GM06990 (cell line): ENCODE data around the gene IFITM10.

Experiments used
- DNase-seq: peaks from one replicate; pipeline ENCODE4 v3.0.0-alpha.2; 2011; ENCODE audit not compliant: insufficient read length; ENCODE audit errors: extremely low read depth
- H3K27me3 ChIP-seq: replicated peaks from 2 replicates; pipeline ENCODE4 v1.6.0; 2011; ENCODE audit warnings: low read length; ENCODE audit not compliant: control insufficient read depth, insufficient read depth
- H3K36me3 ChIP-seq: 2 replicates; pipeline ENCODE4 v1.5.1; 2011; ENCODE audit warnings: low read length; ENCODE audit not compliant: control insufficient read depth, insufficient read depth
- H3K4me3 ChIP-seq: replicated peaks from 2 replicates; pipeline ENCODE4 v1.5.1; 2011; ENCODE audit warnings: low read depth, mild to moderate bottlenecking, control low read depth, low read length
- TF ChIP-seq, protein P1 (sequence below): IDR thresholded peaks from 2 replicates; pipeline ENCODE4 v1.5.1; 2011; ENCODE audit warnings: low read length, control low read depth, mild to moderate bottlenecking, inconsistent platforms; ENCODE audit not compliant: insufficient read depth, poor library complexity, severe bottlenecking

Gene IFITM10

DNA sequence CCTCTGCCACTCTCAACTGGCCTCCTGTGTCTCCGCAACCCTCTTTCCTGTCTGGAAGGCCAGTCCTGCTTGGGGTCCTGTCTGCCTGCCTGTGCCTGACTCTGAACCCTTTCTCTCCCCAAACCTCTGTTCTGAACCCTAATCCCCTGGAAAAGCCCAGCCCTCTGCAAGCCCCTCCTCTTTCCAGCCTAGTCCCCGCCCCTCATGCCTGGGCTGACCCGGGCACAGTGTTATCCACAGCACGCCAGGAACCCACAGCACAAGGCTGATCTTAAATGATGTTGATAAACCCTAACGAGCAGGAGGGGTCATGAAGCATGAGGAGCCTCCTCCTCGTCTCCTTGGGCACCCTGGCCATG lies at the start of gene IFITM10:
TSS of gene IFITM10 (minus strand) at position 115 of the 359 bp plus-strand sequence. CDS start 153 bp downstream, outside the sequence.
- TF ChIP-seq, protein P1, sequence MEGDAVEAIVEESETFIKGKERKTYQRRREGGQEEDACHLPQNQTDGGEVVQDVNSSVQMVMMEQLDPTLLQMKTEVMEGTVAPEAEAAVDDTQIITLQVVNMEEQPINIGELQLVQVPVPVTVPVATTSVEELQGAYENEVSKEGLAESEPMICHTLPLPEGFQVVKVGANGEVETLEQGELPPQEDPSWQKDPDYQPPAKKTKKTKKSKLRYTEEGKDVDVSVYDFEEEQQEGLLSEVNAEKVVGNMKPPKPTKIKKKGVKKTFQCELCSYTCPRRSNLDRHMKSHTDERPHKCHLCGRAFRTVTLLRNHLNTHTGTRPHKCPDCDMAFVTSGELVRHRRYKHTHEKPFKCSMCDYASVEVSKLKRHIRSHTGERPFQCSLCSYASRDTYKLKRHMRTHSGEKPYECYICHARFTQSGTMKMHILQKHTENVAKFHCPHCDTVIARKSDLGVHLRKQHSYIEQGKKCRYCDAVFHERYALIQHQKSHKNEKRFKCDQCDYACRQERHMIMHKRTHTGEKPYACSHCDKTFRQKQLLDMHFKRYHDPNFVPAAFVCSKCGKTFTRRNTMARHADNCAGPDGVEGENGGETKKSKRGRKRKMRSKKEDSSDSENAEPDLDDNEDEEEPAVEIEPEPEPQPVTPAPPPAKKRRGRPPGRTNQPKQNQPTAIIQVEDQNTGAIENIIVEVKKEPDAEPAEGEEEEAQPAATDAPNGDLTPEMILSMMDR: no peak
- DNase-seq: no peak
- H3K27me3 ChIP-seq: no peaks in the 10 kb centered on the region; the same call in 1 of the 2 replicates
- H3K36me3 ChIP-seq: no peaks in the 10 kb centered on the region
- H3K4me3 ChIP-seq: no peak within 1 kb of the TSS

DNA sequence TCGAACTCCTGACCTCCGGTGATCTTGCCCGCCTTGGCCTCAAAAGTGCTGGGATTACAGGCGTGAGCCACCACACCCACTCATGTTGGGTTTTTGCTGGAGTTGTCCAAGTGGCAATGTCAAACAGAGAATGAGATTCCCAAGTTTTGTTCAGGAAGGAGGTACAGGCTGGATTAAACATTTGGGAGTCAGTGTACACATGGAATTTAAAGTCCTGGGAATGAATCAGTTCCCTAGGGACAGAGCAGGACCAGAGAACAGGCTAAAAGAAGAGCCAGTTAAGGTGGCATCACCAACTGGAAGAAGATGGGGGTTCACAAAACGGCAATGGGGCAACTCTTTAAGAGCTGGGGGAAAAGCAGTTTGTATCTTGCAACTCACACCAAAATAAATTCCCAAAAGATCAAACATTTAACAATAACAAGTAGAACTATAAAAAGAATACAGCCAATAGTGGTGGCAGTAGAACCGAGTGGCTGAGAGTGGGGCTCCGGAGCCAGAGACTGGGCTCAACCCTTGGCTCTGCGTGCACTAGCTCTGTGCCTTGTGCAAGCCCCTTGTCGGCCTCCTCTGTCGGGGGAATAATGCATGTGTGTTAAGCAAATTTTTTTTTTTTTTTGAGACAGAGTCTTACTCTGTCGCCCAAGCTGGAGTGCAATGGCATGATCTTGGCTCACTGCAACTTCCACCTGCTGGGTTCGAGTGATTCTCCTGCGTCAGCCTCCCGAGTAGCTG lies 47.2 kb upstream of the IFITM10 start:
- Histone ChIP-seq H3K27me3 (no peaks in the 10 kb centered on the region; the same call in 1 of the 2 replicates), H3K36me3 (no peaks in the 10 kb centered on the region), H3K4me3 (no peak overlapping the region)
- DNase-seq: no peak
- TF ChIP-seq, protein P1: no peak

DNA sequence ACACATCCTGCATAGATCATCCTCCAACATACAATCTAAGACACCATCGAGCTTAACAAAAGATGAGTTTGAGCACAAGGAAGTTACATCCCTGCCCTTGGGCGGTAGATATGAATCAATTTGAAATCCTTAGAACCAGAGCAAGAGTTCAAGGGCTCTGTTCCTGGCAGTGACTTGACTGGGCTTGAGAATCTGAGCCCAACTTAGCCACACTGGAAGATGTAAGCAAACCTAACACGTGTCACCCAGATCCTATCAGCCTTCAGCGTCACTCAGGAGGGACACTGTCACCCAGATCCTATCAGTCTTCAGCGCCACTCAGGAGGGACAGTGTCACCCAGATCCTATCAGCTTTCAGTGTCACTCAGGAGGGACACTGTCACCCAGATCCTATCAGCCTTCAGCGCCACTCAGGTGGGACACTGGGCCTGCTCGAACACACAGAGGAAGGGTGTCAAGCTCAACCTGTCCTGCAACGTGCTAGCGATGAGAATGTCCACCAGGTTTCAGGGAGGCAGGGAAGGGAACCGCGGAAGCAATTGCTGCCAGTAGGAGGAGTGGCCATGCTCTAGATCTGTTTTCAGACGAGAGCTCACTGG lies 46.1 kb upstream of the IFITM10 start:
- DNase-seq: no peak
- no peaks in the 10 kb centered on the region; the same call in 1 of the 2 replicates for H3K27me3 ChIP-seq
- H3K4me3 ChIP-seq: no peak overlapping the region
- H3K36me3 ChIP-seq: no peaks in the 10 kb centered on the region
- TF ChIP-seq, protein P1: no peak

DNA sequence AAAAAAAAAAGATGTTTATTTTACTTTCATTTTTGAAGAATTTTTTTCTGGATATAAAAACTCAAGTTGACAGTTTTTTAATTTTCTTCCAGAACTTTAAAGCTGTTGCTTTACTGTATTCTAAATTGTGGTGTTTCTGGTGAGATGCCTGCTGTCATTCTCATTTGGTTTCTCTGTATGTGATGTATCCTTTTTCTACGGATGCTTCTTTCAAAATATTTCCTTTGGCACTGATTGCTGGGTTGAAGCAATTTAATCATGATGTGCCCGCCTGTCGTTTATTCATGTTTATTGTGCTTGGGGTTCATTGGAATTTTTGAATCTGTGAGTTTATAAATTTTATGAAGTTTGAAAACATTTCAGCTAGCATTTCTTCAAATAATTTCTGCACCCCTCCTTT lies 42.7 kb upstream of the IFITM10 start:
- no peaks in the 10 kb centered on the region for H3K36me3 ChIP-seq
- TF ChIP-seq, protein P1: no peak
- H3K27me3 ChIP-seq: no peaks in the 10 kb centered on the region; the same call in 1 of the 2 replicates
- DNase-seq: no peak
- H3K4me3 ChIP-seq: no peak overlapping the region

DNA sequence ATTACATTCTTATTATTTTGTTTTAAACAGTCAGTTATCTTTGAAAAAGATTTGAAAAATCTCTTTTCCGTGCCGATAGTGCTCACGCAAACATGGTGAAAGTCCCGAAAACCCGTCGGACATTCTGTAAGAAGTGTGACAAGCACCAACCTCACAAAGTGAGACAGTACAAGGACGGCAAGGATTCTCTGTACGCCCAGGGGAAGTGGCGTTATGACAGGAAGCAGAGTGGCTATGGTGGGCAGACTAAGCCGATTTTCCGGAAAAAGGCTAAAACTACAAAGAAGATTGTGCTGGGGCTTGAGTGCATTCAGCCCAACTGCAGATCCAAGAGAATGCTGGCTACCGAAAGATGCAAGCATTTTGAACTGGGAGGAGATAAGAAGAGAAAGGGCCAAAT lies 42.1 kb upstream of the IFITM10 start:
- DNase-seq: no peak
- Histone ChIP-seq H3K27me3 (no peaks in the 10 kb centered on the region; the same call in 1 of the 2 replicates), H3K36me3 (no peaks in the 10 kb centered on the region), H3K4me3 (no peak overlapping the region)
- TF ChIP-seq, protein P1: no peak

DNA sequence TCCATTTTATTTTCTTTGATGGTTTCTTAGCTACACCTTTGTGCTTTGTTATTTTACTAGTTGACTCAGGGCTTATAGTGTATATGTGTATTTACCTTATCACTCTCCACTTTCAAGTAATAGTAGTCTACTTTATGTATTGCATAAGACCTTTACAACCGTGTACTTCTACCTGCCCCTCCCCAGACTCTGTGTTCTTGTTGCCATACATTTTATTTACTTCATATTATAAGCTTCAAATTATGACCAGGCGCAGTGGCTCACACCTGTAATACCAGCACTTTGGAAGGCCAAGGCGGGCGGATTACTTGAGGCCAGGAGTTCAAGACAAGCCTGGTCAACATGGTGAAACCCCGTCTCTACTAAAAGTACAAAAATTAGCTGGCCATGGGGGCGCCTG lies 41.5 kb upstream of the IFITM10 start:
- H3K36me3 ChIP-seq: no peaks in the 10 kb centered on the region

More for the DNA sequence above, 41.5 kb upstream of the IFITM10 start:
- TF ChIP-seq, protein P1: no peak
- Histone ChIP-seq H3K27me3 (no peaks in the 10 kb centered on the region; the same call in 1 of the 2 replicates), H3K4me3 (no peak overlapping the region)
- DNase-seq: no peak
